Astrocyte (in vitro differentiated cells and primary cell): ENCODE measurements around the gene MYH10. TPM values are rescaled to one million over a fixed set of nuclear protein-coding genes. Genes with fewer than 3 reads are reported as not detected.

ENCODE experiments used
- DNase-seq: peaks from one replicate; pipeline ENCODE4 v3.0.0-alpha.2; 2010; ENCODE audit warnings: low read depth
- FAIRE-seq: peaks from 2 replicates; lab custom pipeline; 2011; peaks lifted over from hg19 to GRCh38; lab: Jason Lieb, UNC
- H2AFZ ChIP-seq: 2 replicates; pipeline ENCODE4 v1.6.0; 2012; ENCODE audit warnings: low read depth, low read length, inconsistent platforms
- H3K27ac ChIP-seq: 2 replicates; pipeline ENCODE4 v1.5.1; 2011; ENCODE audit warnings: low read depth, low read length, inconsistent platforms
- H3K27me3 ChIP-seq: 2 replicates; pipeline ENCODE4 v1.6.0; 2011; ENCODE audit warnings: low read length, inconsistent platforms; ENCODE audit not compliant: insufficient read depth
- H3K36me3 ChIP-seq: 2 replicates; pipeline ENCODE4 v1.5.1; 2011; ENCODE audit warnings: low read length, inconsistent platforms; ENCODE audit not compliant: insufficient read depth
- H3K4me1 ChIP-seq: 2 replicates; pipeline ENCODE4 v1.5.1; 2011; ENCODE audit warnings: low read length, inconsistent platforms; ENCODE audit not compliant: insufficient read depth
- H3K4me2 ChIP-seq: 2 replicates; pipeline ENCODE4 v1.6.0; 2012; ENCODE audit warnings: low read length, inconsistent platforms
- H3K4me3 ChIP-seq: 2 replicates; pipeline ENCODE4 v1.5.1; 2011; ENCODE audit warnings: low read depth, mild to moderate bottlenecking, low read length, inconsistent platforms; ENCODE audit not compliant: insufficient read depth
- H3K79me2 ChIP-seq: 2 replicates; pipeline ENCODE4 v1.6.0; 2012; ENCODE audit warnings: mild to moderate bottlenecking, low read length, inconsistent platforms; ENCODE audit not compliant: insufficient read depth
- H3K9ac ChIP-seq: 2 replicates; pipeline ENCODE4 v1.6.0; 2012; ENCODE audit warnings: mild to moderate bottlenecking, low read length, inconsistent platforms
- H3K9me3 ChIP-seq: 2 replicates; pipeline ENCODE4 v1.5.1; 2012; ENCODE audit warnings: low read depth, mild to moderate bottlenecking, low read length, inconsistent platforms; ENCODE audit not compliant: insufficient read depth
- H4K20me1 ChIP-seq: 2 replicates; pipeline ENCODE4 v1.6.0; 2012; ENCODE audit warnings: low read length, inconsistent platforms; ENCODE audit not compliant: insufficient read depth
- H3K27ac Mint-ChIP-seq: one replicate; pipeline ENCODE4 v1.8.0; 2021; ENCODE audit warnings: mild to moderate bottlenecking, mixed read lengths; ENCODE audit not compliant: unreplicated experiment
- H3K27me3 Mint-ChIP-seq: one replicate; pipeline ENCODE4 v1.8.0; 2021; ENCODE audit warnings: low read depth, mixed read lengths; ENCODE audit not compliant: unreplicated experiment
- H3K36me3 Mint-ChIP-seq: one replicate; pipeline ENCODE4 v1.8.0; 2021; ENCODE audit warnings: low read depth, mixed read lengths; ENCODE audit not compliant: unreplicated experiment
- H3K4me1 Mint-ChIP-seq: one replicate; pipeline ENCODE4 v1.8.0; 2021; ENCODE audit warnings: low read depth, mixed read lengths; ENCODE audit not compliant: unreplicated experiment
- H3K4me3 Mint-ChIP-seq: one replicate; pipeline ENCODE4 v1.8.0; 2021; ENCODE audit warnings: mild to moderate bottlenecking, moderate library complexity, mixed read lengths; ENCODE audit not compliant: unreplicated experiment
- H3K9me3 Mint-ChIP-seq: one replicate; pipeline ENCODE4 v1.8.0; 2021; ENCODE audit warnings: mild to moderate bottlenecking, mixed read lengths; ENCODE audit not compliant: unreplicated experiment
- CTCF ChIP-seq: IDR thresholded peaks from 2 replicates; pipeline ENCODE4 v1.5.1; 2011; ENCODE audit warnings: low read depth, mild to moderate bottlenecking, inconsistent platforms, low read length, moderate library complexity; ENCODE audit not compliant: insufficient read depth
- EZH2 ChIP-seq: IDR thresholded peaks from 2 replicates; pipeline ENCODE4 v1.6.1; 2012; ENCODE audit warnings: mild to moderate bottlenecking, low read length, inconsistent platforms; ENCODE audit not compliant: insufficient read depth
- total RNA-seq: library from RNA; stranded (reverse); gene quantifications from 2 replicates; pipeline ENCODE4 v1.2.1, GENCODE V29; 2021

Gene MYH10
- total RNA-seq, 1 donor from 2014 or later: 150 TPM

DNA sequence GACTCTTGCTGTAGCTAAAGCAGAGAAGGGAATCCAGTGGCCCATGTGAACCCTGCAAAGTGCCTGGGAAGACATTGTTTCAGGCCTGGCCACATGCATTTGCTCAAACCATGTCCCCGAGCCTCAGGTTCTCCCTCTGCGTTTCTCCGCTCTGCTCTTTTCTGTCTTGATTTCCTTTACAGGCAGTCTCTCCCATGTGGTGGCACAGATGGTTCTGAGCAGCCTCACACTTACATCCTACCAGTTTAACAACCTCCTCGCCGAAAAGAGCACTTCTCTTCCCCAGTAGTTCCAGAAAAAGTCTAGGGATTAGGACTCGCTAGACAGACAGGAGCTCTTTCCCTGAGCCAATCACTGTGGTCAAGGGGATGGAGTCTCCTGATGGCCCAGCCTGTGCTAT is 28.3 kb upstream of the MYH10 start:
- Histone ChIP-seq H3K27ac (no peak overlapping the region), H3K79me2 (no peaks in the 10 kb centered on the region), H3K9me3 (no peaks in the 10 kb centered on the region), H3K36me3 (no peaks in the 10 kb centered on the region), H3K4me1 (no peaks in the 10 kb centered on the region), H2AFZ (no peak overlapping the region), H3K4me3 (no peak overlapping the region), H3K9ac (no peak overlapping the region), H4K20me1 (no peaks in the 10 kb centered on the region), H3K27me3 (peaks cover 4% of the 10 kb centered on the region), H3K4me2 (no peak overlapping the region)
- DNase-seq: no peak
- Mint-ChIP-seq H3K27ac (no peak overlapping the region), H3K4me3 (no peak overlapping the region), H3K27me3 (peaks cover 18% of the 10 kb centered on the region), H3K9me3 (peaks cover 12% of the 10 kb centered on the region), H3K4me1 (no peaks in the 10 kb centered on the region), H3K36me3 (peaks cover 3% of the 10 kb centered on the region)
- TF ChIP-seq EZH2: no peak
- TF ChIP-seq CTCF: no peak
- FAIRE-seq: no peak

DNA sequence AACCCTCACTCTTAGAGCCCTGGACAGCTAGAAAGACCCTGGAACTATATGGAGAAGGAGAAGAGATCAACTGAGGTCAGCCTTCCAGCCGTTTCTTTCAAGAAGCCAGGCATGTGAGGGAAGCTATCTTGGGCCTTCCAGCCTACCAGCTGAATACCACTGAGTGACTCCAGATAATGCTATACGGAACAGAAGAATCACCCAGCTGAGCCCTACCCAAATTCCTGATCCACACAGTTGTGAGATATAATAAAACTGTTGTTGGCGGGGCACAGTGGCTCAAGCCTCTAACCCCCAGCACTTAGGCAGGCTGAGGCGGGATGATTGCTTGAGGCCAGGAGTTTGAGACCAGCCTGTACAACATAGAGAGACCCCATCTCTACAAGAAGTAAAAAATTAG is 26.2 kb upstream of the MYH10 start:
- no peak overlapping the region for H3K9ac ChIP-seq
- H2AFZ ChIP-seq: no peak overlapping the region
- Mint-ChIP-seq H3K27ac (no peak overlapping the region), H3K27me3 (peaks cover 11% of the 10 kb centered on the region), H3K9me3 (peaks cover 12% of the 10 kb centered on the region), H3K4me3 (no peak overlapping the region), H3K4me1 (no peaks in the 10 kb centered on the region), H3K36me3 (peaks cover 3% of the 10 kb centered on the region)
- H4K20me1 ChIP-seq: no peaks in the 10 kb centered on the region
- DNase-seq (no peak), FAIRE-seq (no peak)
- H3K4me2 ChIP-seq: no peak overlapping the region
- H3K4me3 ChIP-seq: no peak overlapping the region
- H3K36me3 ChIP-seq: no peaks in the 10 kb centered on the region
- TF ChIP-seq CTCF: no peak
- TF ChIP-seq EZH2: no peak
- H3K79me2 ChIP-seq: no peaks in the 10 kb centered on the region
- H3K27ac ChIP-seq: no peak overlapping the region
- H3K4me1 ChIP-seq: no peaks in the 10 kb centered on the region
- H3K27me3 ChIP-seq: peaks cover 4% of the 10 kb centered on the region
- no peaks in the 10 kb centered on the region for H3K9me3 ChIP-seq

DNA sequence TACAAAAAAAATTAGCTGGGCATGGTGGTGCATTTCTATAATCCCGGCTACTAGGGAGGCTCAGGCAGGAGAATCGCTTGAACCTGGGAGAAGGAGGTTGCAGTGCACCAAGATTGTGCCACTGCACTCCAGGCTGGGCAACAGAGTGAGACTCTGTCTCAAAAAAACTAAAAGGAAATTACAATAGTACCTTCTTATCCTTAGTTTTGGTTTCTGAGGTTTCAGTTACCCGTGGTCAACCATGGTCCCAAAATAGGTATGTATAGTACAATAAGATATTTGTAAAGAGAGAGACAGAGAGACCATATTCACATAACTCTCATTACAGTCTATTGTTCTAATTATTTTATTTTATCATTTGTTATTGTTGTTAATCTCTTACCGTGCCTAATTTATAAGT is 24.3 kb upstream of the MYH10 start:
- TF ChIP-seq EZH2: no peak
- TF ChIP-seq CTCF: no peak
- H3K27me3 Mint-ChIP-seq: no peaks in the 10 kb centered on the region
- H3K27ac Mint-ChIP-seq: no peak overlapping the region
- Histone ChIP-seq H3K4me1 (peaks cover 5% of the 10 kb centered on the region), H3K36me3 (no peaks in the 10 kb centered on the region), H3K27ac (no peak overlapping the region), H3K4me3 (no peak overlapping the region), H2AFZ (no peak overlapping the region), H4K20me1 (no peaks in the 10 kb centered on the region), H3K79me2 (no peaks in the 10 kb centered on the region), H3K4me2 (no peak overlapping the region), H3K9me3 (no peaks in the 10 kb centered on the region), H3K27me3 (no peaks in the 10 kb centered on the region), H3K9ac (no peak overlapping the region)
- H3K36me3 Mint-ChIP-seq: no peaks in the 10 kb centered on the region
- no peak overlapping the region for H3K4me3 Mint-ChIP-seq
- H3K4me1 Mint-ChIP-seq: no peaks in the 10 kb centered on the region
- FAIRE-seq (no peak), DNase-seq (no peak)
- peaks cover 12% of the 10 kb centered on the region for H3K9me3 Mint-ChIP-seq
